Hepatocyte (in vitro differentiated cells): Measurements from ENCODE around the gene ABCC6. TPM values are rescaled to one million over a fixed set of nuclear protein-coding genes. Genes with fewer than 3 reads are reported as not detected.
"Not testable (repeated sequence)": the region's sequence is repeated elsewhere in the genome, so short reads cannot be mapped to it uniquely, and the experiment has no call there.

ENCODE experiments used
- DNase-seq: peaks from one replicate; pipeline ENCODE4 v3.0.0-alpha.2; 2016; ENCODE audit warnings: low spot score
- H2AFZ ChIP-seq: fragments of 200-600 bp; sonication (generic); 2 replicates; pipeline ENCODE4 v1.6.0; 2016; ENCODE audit warnings: antibody characterized with exemption, mild to moderate bottlenecking
- H3K27ac ChIP-seq: fragments of 200-600 bp; sonication (generic); 2 replicates; pipeline ENCODE4 v1.5.1; 2016; ENCODE audit warnings: mild to moderate bottlenecking
- H3K27me3 ChIP-seq: fragments of 200-600 bp; sonication (generic); 2 replicates; pipeline ENCODE4 v1.6.1; 2016
- H3K36me3 ChIP-seq: fragments of 200-600 bp; sonication (generic); replicated peaks from 2 replicates; pipeline ENCODE4 v1.5.1; 2016; ENCODE audit warnings: low read depth; ENCODE audit not compliant: insufficient read depth
- H3K4me1 ChIP-seq: fragments of 200-600 bp; sonication (generic); 2 replicates; pipeline ENCODE4 v1.5.1; 2016; ENCODE audit warnings: mild to moderate bottlenecking, moderate library complexity; ENCODE audit not compliant: insufficient read depth
- H3K4me2 ChIP-seq: fragments of 200-600 bp; sonication (generic); 2 replicates; pipeline ENCODE4 v1.6.0; 2016
- H3K4me3 ChIP-seq: fragments of 200-600 bp; sonication (generic); 2 replicates; pipeline ENCODE4 v1.5.1; 2016; ENCODE audit warnings: mild to moderate bottlenecking
- H3K79me2 ChIP-seq: fragments of 200-600 bp; sonication (generic); 2 replicates; pipeline ENCODE4 v1.6.0; 2017; ENCODE audit warnings: mild to moderate bottlenecking
- H3K9me2 ChIP-seq: fragments of 200-600 bp; sonication (generic); replicated peaks from 2 replicates; pipeline ENCODE4 v1.6.0; 2017; ENCODE audit warnings: mild to moderate bottlenecking; ENCODE audit not compliant: insufficient read depth
- H3K9me3 ChIP-seq: fragments of 200-600 bp; sonication (generic); 2 replicates; pipeline ENCODE4 v1.5.1; 2016; ENCODE audit warnings: low read depth, mild to moderate bottlenecking
- H4K20me1 ChIP-seq: fragments of 200-600 bp; sonication (generic); 2 replicates; pipeline ENCODE4 v1.6.0; 2016; ENCODE audit warnings: mild to moderate bottlenecking; ENCODE audit not compliant: insufficient read depth, poor library complexity, severe bottlenecking
- CTCF ChIP-seq: fragments of 200-600 bp; sonication (generic); IDR thresholded peaks from 2 replicates; pipeline ENCODE4 v1.5.1; 2016; ENCODE audit warnings: antibody characterized with exemption, mild to moderate bottlenecking; ENCODE audit not compliant: poor library complexity
- EZH2 ChIP-seq: fragments of 200-600 bp; sonication (generic); IDR thresholded peaks from 2 replicates; pipeline ENCODE4 v1.6.1; 2016; ENCODE audit warnings: antibody characterized with exemption, mild to moderate bottlenecking, borderline replicate concordance
- EZH2phosphoT487 ChIP-seq: fragments of 200-600 bp; sonication (generic); IDR thresholded peaks from one replicate; pipeline ENCODE4 v1.6.1; 2018; ENCODE audit warnings: antibody characterized with exemption, mild to moderate bottlenecking, low read depth, moderate library complexity; ENCODE audit not compliant: unreplicated experiment, severe bottlenecking
- WGBS: methylation state at CpG from one replicate; pipeline ENCODE4 v1.1.6; 2016; ENCODE audit warnings: low lambda C conversion rate; ENCODE audit errors: missing lambda C conversion rate; 5-methylcytosine and 5-hydroxymethylcytosine counted together
- polyA plus RNA-seq: library from polyadenylated mRNA; unstranded; fragments of >200 nt; fragmentation: Nextera tagmentation; extraction: Ambion mirVana; gene quantifications from 2 replicates; pipeline ENCODE4 v1.2.1, GENCODE V29; 2016
- total RNA-seq: library from RNA; depleted of rRNA; stranded (reverse); fragments of >200 nt; gene quantifications from 2 replicates; pipeline ENCODE4 v1.2.3, GENCODE V29; 2014

Gene ABCC6
- total and polyA plus RNA-seq, 2 experiments from 2014 or later, result 41.2 to 46.8 TPM

GRCh38 chr16:16197331-16197730 is 26.0 kb downstream of the ABCC6 start:
- Histone ChIP-seq H3K79me2 (no peaks in the 10 kb centered on the region), H3K27me3 (no peaks in the 10 kb centered on the region)
- no peak for DNase-seq

GRCh38 chr16:16196099-16196498 is 27.2 kb downstream of the ABCC6 start:
- Histone ChIP-seq H4K20me1 (no peaks in the 10 kb centered on the region), H3K4me3 (no peak overlapping the region), H3K9me2 (no peaks in the 10 kb centered on the region), H3K27ac (no peak overlapping the region), H3K9me3 (no peaks in the 10 kb centered on the region), H3K79me2 (no peaks in the 10 kb centered on the region), H3K36me3 (no peaks in the 10 kb centered on the region), H3K27me3 (no peaks in the 10 kb centered on the region), H3K4me1 (no peaks in the 10 kb centered on the region), H2AFZ (no peak overlapping the region), H3K4me2 (no peak overlapping the region)
- no peak for DNase-seq
- TF ChIP-seq EZH2 (no peak), EZH2phosphoT487 (no peak), CTCF (no peak)
- WGBS, result 75% methylated on average over 3 of the region's 3 CpGs

More at GRCh38 chr16:16197331-16197730, 26.0 kb downstream of the ABCC6 start:
- Histone ChIP-seq H3K4me1 (no peaks in the 10 kb centered on the region), H3K9me3 (no peaks in the 10 kb centered on the region), H3K9me2 (no peaks in the 10 kb centered on the region), H3K36me3 (no peaks in the 10 kb centered on the region), H3K27ac (no peak overlapping the region), H4K20me1 (no peaks in the 10 kb centered on the region), H3K4me3 (no peak overlapping the region), H2AFZ (no peak overlapping the region), H3K4me2 (no peak overlapping the region)
- TF ChIP-seq CTCF (no peak), EZH2 (no peak), EZH2phosphoT487 (no peak)
- WGBS, result 78% methylated on average over 2 of the region's 3 CpGs

GRCh38 chr16:16191493-16192167 is 31.7 kb downstream of the ABCC6 start:
- no peaks in the 10 kb centered on the region for H3K9me3 ChIP-seq
- no peaks in the 10 kb centered on the region for H3K36me3 ChIP-seq
- no peak overlapping the region for H3K4me2 ChIP-seq
- H3K9me2 ChIP-seq, result no peaks in the 10 kb centered on the region
- no peak overlapping the region for H2AFZ ChIP-seq
- no peaks in the 10 kb centered on the region for H3K27me3 ChIP-seq
- no peaks in the 10 kb centered on the region for H4K20me1 ChIP-seq
- no peak overlapping the region for H3K27ac ChIP-seq
- TF ChIP-seq EZH2phosphoT487, result no peak
- no peak for TF ChIP-seq EZH2
- TF ChIP-seq CTCF, result no peak
- 66% methylated on average over 6 of the region's 8 CpGs for WGBS
- no peak for DNase-seq
- no peak overlapping the region for H3K4me3 ChIP-seq
- H3K79me2 ChIP-seq, result no peaks in the 10 kb centered on the region
- no peaks in the 10 kb centered on the region for H3K4me1 ChIP-seq

- H3K4me2 ChIP-seq, H3K79me2 ChIP-seq, H4K20me1 ChIP-seq, H3K4me1 ChIP-seq, H3K9me2 ChIP-seq, H2AFZ ChIP-seq, H3K9me3 ChIP-seq, H3K36me3 ChIP-seq, H3K27me3 ChIP-seq, DNase-seq, H3K4me3 ChIP-seq, H3K27ac ChIP-seq: not testable (repeated sequence)
- WGBS, result 98% methylated on average over 11 of the region's 12 CpGs
These were observed 32.3 kb downstream of the ABCC6 start for GRCh38 chr16:16190966-16191365.
